Measurements from ENCODE around the gene MAGEA9.
"Not testable (repeated sequence)": the region's sequence is repeated elsewhere in the genome, so short reads cannot be mapped to it uniquely, and the experiment has no call there.

Gene MAGEA9

DNA sequence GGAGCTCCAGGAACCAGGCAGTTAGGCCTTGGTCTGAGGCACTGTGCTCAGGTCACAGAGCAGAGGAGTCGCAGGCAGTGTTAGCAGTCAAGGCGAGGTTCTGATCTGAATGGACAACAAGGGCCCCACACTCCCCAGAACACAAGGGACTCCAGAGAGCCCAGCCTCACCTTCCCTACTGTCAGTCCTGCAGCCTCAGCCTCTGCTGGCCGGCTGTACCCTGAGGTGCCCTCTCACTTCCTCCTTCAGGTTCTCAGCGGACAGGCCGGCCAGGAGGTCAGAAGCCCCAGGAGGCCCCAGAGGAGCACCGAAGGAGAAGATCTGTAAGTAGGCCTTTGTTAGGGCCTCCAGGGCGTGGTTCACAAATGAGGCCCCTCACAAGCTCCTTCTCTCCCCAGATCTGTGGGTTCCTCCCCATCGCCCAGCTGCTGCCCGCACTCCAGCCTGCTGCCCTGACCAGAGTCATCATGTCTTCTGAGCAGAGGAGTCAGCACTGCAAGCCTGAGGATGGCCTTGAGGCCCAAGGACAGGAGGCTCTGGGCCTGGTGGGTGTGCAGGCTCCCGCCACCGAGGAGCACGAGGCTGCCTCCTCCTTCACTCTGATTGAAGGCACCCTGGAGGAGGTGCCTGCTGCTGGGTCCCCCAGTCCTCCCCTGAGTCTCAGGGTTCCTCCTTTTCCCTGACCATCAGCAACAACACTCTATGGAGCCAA, 26.2 kb downstream of the MAGEA9 start:
- no peak for DNase-seq (ENCODE audit: low spot score)

DNA sequence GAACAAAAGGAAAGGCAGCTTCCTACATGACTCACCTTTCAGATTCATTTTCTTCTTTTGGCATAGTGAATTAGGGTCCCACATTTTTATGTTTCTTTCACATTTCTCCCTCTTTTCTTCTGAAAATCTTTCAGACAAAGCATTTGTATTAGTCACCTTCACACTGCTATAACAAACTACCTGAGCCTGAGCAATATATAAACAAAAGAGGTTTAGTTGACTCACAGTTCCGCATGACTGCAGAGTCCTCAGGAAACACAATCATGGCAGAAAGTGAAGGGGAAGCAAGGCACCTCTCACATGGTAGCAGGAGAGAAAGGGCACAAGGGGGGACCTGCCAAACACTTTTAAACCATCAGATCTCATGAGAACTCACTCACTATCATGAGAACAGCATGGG, 36.9 kb downstream of the MAGEA9 start:
- no peak for DNase-seq (ENCODE audit: low spot score)

DNA sequence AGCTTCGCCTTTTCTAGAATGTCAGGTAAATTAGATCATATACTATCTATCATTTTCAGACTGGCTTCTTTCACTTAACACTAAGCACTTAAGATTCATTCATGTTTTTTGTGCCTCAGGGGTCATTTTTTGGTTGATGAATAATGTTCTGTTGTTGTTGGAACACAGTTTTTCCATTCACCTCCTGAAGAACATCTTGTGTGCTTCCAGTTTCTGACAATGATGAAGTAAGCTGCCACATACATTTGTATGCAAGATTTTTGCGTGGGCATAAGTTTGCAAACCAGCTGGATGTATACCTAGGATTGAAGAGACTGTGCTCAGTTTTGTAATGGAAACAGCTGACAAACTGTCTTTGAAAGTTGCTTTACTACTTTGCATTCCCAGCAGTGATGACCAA, 37.6 kb downstream of the MAGEA9 start:
- DNase-seq (ENCODE audit: low spot score) = no peak

- no peak for DNase-seq (ENCODE audit: low spot score)
Measured at GRCh38 chrX:149825424-149825823, 43.7 kb downstream of the MAGEA9 start.

DNA sequence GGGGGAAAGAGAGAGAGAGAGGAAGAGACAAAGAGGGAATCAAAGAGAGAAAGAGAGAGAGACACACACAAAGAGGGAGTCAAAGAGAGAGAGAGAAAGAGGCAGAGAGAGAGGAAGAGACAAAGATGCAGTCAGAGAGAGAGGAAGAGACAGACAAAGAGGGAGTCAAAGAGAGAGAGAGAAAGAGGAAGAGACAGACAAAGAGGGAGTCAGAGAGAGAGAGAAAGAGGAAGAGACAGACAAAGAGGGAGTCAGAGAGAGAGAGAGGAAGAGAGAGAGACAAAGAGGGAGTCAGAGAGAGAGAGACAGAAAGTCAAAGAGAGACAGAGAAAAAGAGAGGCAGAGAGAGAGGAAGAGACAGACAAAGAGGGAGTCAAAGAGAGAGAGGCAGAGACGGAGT, 45.5 kb downstream of the MAGEA9 start:
- no peak for DNase-seq (ENCODE audit: low spot score)

DNA sequence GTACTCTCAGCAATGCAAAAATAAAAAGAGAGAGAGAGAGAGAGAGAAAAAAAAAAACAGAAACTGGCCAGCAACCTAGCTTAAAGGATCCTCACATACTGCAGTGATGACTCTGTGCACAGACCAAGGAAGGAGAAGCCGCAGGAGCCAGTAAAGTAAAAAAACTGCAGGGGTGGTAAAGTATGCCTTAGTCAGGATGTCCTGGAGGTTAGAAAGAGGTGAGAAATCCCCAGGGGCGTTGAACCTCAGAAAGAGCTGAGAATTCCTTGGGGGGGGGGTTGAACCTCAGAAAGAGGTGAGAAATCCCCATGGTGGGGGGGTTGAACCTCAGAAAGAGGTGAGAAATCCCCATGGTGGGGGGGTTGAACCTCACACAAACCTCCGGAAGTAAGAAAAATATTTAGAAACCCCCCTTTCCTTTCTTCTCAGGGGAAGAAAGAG, 48.0 kb downstream of the MAGEA9 start:
- no peak for DNase-seq (ENCODE audit: low spot score)

DNA sequence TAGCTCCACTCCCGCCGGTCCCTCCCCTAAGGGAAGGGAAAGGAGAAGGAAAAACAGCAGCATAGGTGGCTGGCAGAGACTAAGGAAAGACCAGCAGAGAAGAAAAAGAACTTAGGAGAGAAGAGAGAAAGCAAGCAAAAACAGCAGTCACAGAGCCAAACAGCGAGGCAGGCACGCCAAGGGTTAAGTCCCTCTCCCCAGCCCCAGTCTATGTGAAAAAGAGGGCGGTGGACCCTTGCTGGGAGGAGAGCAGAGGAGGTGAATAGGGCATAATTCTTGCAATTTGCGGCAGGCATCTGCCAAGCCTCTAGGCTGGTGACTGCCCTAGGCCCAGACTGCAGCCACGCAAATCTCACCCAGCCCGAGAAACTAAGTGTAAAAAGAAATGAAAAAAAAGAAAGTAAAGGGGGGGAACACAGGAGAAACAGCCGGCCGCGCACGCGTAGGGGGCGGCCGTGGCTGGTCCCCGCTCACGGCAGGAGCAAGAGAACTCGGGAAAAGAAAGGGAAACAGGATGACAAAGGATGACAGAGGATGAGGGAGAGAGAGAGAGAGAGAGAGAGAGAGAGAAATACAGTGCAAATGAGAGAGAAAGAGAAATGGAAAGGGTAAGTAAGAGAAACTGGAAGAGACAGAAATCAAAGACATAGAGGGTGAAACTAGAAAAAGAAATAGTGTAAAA, 48.6 kb downstream of the MAGEA9 start:
- peak; percentile 1 for DNase-seq (ENCODE audit: low spot score)

DNA sequence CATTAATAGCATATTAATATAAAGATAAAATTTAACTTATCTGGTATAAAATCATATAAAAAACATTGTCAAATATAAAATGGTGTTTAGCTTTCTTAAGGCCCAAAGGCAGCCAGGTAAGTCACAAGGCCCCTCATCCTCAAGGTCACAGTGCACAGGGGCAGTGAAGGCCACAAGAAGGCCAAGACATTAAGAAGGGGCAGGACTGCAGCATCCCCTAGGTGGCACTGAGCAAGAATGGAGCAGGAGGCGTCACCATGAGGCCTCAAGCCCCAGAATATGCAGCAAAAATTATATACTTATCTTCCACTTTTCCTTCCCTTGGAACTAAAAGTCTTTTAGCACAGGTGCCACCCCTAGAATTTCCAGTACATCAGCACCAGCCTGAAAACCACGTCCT, 49.7 kb downstream of the MAGEA9 start:
- no peak for DNase-seq (ENCODE audit: low spot score)

DNA sequence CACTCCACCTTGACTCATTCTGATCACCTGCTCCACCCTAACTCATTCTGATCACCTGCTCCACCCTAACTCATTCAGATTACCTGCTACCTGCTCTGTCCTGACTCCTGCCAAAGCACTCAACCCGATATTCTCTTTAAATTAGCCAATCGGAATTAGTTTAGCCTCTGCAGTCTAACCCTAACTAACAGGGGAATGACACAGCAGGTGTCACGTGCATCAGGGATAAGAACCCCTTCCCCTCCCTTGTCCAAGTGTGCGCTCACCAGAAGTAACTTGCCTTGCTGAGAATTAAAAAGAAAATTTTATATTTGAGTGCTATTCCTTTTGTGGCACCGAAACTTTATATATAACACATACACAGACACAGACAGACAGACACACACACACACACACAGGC, 55.0 kb downstream of the MAGEA9 start:
- DNase-seq (ENCODE audit: low spot score) = not testable (repeated sequence)

DNA sequence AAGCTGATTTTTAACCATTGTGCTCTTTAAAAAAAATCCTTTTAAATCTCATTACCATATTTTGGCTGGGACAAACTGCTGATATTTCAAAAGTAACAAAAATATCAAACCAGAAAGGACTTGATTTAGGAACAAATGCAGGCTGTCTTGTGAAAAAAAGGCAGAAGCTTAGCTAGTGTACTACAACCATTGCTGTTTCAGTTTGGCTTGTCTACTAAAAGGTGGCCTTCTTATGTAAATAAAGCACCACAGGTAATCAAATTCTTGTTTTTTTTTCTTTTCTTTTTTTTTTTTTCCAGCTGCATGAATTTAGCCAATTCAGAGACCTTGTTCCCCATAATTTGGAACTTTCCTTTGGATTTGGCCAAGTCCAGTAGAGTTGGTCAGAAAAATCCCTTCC, 55.4 kb downstream of the MAGEA9 start:
- DNase-seq (ENCODE audit: low spot score) = no peak

Measured in pons (tissue), 1 donor.